HL-60 (cell line): ENCODE data around the gene CD36.

Source experiments
- POLR2AphosphoS5 ChIP-seq: IDR thresholded peaks from 2 replicates; pipeline ENCODE4 v1.6.1; 2012; ENCODE audit warnings: low read depth
- REST ChIP-seq: IDR thresholded peaks from 2 replicates; pipeline ENCODE4 v1.6.1; 2012; ENCODE audit warnings: low read depth; ENCODE audit not compliant: insufficient replicate concordance
- TF ChIP-seq, protein P1 (sequence below): IDR thresholded peaks from one replicate; pipeline ENCODE4 v1.5.1; 2011; ENCODE audit warnings: low read length, control low read depth, inconsistent platforms; ENCODE audit not compliant: insufficient read depth

- TF ChIP-seq, protein P1, sequence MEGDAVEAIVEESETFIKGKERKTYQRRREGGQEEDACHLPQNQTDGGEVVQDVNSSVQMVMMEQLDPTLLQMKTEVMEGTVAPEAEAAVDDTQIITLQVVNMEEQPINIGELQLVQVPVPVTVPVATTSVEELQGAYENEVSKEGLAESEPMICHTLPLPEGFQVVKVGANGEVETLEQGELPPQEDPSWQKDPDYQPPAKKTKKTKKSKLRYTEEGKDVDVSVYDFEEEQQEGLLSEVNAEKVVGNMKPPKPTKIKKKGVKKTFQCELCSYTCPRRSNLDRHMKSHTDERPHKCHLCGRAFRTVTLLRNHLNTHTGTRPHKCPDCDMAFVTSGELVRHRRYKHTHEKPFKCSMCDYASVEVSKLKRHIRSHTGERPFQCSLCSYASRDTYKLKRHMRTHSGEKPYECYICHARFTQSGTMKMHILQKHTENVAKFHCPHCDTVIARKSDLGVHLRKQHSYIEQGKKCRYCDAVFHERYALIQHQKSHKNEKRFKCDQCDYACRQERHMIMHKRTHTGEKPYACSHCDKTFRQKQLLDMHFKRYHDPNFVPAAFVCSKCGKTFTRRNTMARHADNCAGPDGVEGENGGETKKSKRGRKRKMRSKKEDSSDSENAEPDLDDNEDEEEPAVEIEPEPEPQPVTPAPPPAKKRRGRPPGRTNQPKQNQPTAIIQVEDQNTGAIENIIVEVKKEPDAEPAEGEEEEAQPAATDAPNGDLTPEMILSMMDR, result no peak
- TF ChIP-seq REST (no peak), POLR2AphosphoS5 (no peak)
These were observed 24.9 kb upstream of the CD36 start for GRCh38 chr7:80613519-80613918.
